GM19239 (cell line): Measurements from ENCODE around the gene RGS4.

ENCODE experiments used
- DNase-seq: peaks from one replicate; pipeline ENCODE4 v3.0.0; 2011; ENCODE audit warnings: low spot score; ENCODE audit not compliant: insufficient read length
- FAIRE-seq: peaks from 2 replicates; lab custom pipeline; 2011; peaks lifted over from hg19 to GRCh38; lab: Jason Lieb, UNC

RGS4 gene

GRCh38 chr1:163094182-163094581, 25.0 kb downstream of the RGS4 start:
- FAIRE-seq (no peak), DNase-seq (no peak)

- DNase-seq = no peak
- FAIRE-seq = no peak
Observed at GRCh38 chr1:163094589-163094988, 25.4 kb downstream of the RGS4 start.

DNA sequence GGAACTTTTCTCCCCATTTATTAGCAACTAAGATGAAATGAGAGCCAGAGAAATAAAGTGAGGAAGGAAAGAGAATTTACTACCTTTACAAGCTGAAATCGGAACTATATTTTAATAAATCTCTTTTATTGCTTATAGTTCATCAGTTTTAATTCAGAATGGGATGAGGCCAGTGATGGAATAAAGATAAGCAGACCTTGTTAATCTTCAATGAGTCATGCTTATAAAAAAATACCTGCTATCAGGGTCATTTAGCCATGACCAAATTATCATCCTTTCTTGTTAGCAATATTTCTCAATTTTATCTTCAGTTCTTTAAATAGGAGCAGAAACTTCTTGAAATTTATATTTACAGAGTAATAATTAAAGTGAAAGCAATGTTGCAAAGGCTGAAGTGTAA, 26.1 kb downstream of the RGS4 start:
- DNase-seq (no peak), FAIRE-seq (no peak)

DNA sequence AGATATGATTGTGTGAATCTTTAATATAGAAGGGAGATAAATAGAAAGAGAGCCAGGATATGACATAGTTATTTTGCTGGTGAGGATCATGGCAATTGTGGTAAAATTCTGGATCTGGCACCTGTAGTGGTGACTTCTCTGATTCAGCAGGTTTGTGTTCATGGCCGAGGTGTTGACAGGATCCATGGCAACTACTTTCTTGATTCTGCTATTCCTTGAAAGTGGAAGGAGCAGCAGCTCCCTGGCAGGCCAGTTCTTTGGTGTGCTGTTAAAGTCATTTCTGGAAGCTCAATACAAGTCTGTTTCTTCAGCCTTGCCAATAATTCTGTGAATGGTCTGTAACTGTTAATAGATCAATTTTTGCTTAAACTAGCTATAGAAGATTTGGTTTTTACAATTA, 33.4 kb downstream of the RGS4 start:
- DNase-seq (no peak), FAIRE-seq (no peak)

DNA sequence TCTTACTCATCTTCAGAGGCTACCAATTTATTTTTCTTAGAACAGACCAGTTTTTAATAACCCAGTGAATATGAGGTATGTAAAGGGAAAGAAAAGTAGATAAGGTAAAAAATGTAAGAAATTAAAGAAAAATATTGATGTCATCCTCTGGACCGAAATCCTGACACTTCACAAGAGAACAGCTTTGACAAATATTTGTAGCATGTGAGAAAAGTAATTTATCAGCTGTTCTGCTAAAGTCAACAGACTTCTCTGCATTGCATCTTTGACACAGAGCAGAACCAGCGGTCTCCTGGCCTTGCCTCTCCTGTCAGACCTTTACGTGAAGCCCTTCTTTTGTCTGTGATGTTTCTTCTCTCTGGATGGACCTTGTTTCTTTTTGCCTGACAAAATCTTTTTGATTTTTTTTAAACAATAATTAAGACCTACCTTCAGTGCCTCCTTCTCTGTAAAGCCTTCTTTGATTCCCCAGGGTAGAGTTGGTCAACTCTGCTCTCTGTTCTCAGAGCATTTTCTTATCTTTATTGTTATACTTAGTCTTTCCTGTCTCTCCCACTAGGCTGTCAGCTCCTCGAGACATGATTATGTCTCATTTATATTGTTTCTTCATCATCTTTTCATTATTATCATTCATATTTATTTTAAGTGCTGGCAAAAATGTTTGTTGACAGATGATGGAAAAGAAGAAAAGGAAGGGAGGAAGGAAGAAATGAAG, 35.4 kb downstream of the RGS4 start:
- FAIRE-seq = no peak

DNA sequence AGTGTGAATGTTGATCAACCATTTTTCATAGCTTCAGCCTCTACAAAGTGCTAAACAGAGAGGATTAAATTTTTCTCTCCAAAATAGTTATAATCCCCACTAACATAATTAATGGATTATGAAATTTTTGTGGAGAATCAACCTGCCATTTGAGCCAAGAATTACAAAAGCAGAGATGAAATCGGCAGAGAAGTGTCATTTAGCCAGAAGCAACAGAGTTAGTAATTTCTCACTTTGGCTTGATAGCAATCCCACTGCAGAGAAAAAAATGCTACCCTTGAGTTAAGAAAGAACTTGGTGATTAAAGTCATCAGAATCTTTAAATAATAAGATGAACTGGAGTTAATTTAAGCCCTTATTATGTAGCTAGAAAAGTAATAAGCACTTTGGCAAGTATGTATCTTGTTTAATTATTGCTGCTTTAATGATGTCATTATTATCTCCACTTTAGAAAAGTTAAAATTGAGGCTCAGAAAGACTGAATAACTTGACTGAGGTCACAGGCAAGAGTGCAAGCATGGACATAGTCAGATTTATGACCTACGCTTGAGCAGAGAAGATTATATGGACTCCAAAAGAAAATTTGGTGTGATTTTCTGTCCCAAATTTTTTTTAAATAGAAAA, 37.3 kb downstream of the RGS4 start:
- DNase-seq (no peak), FAIRE-seq (no peak)

More for the DNA sequence above, 35.4 kb downstream of the RGS4 start:
- DNase-seq = no peak

DNA sequence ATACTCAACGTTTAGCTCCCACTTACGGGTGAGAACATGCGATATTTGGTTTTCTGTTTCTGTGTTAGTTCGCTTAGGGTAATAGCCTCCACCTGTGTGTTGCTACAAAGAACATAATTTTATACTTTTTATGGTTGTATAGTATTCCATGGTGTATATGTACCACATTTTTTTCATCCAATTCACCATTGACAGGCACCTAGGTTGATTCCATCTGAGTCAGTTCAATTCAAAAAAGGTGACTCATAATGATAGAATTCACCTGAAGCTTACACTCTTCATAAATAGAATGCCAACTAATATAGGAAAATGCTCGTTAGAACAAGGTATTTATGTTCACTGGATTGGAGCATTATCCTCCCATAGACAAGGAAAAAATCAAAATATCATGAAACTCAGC, 38.5 kb downstream of the RGS4 start:
- DNase-seq (no peak), FAIRE-seq (no peak)

DNA sequence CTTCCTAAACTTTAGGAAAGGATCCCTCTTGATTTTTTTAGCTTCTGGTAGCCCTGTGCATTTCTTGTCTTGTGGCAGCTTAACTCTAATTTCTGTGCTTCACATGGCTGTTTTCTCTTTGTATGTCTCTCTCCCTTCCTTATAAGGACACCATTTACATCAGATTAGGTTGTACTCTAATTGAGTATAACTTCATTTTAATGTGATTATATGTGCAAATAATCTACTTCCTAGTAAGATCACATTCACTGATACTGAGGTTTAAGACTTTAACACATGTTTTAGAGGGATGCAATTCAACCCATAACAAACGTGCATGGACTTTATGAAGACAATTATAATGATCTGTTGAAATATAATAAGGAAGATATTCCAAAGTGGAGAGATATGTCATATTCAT, 46.7 kb downstream of the RGS4 start:
- no peak for FAIRE-seq
- no peak for DNase-seq

DNA sequence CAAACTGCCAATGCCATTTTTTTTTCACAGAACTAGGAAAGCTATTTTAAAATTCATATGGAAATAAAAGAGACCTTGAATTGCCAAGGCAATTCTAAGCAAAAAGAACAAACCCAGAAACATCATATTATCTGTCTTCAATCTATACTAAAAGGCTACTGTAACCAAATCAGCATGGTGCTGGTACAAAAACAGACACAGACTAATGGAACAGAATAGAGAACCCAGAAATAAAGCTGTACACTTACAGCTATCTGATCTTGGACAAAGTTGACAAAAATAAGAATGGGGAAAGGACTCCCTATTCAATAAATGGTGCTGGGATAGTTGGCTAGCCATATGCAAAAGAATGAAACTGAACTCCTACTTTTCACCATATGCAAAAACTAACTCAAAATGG, 50.5 kb downstream of the RGS4 start:
- DNase-seq (no peak), FAIRE-seq (no peak)

DNA sequence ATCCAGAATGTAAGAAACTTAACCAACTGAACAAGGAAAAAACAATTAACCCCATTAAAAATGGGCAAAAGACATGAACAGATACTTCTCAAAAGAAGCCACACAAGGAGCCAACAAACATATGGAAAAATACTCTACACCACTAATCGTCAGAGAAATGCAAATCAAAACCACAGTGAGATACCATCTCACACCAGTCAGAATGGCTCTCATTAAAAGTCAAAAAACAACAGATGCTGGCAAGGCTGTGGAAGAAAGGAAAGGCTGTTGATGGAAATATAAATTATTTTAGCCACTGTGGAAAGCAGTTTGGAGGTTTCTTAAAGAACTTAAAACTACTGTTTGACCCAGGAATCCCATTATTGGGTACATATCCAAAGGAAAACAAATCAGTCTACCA, 51.2 kb downstream of the RGS4 start:
- DNase-seq (no peak), FAIRE-seq (no peak)

GRCh38 chr1:163124812-163125211, 55.7 kb downstream of the RGS4 start:
- no peak for DNase-seq
- no peak for FAIRE-seq
